ENCODE results near the gene NEUROD1.

- TF ChIP-seq POLR2A (IDR thresholded peaks at IDR 0.05; ENCODE audit: low read length) (no peak), GATA1 (IDR thresholded peaks at IDR 0.05; ENCODE audit: low read depth, low read length) (no peak)
These were observed 47.5 kb downstream of the NEUROD1 start for GRCh38 chr2:181632733-181633401.
